GM12801 (cell line): ENCODE results near the gene RASSF10.

ENCODE experiments used
- CTCF ChIP-seq: IDR thresholded peaks from one replicate; pipeline ENCODE4 v1.5.1; 2011; ENCODE audit warnings: control low read depth; ENCODE audit not compliant: insufficient read length; ENCODE audit errors: extremely low read depth

RASSF10 gene

GRCh38 chr11:13038366-13038765 is 29.2 kb downstream of the RASSF10 start:
- no peak for TF ChIP-seq CTCF

DNA sequence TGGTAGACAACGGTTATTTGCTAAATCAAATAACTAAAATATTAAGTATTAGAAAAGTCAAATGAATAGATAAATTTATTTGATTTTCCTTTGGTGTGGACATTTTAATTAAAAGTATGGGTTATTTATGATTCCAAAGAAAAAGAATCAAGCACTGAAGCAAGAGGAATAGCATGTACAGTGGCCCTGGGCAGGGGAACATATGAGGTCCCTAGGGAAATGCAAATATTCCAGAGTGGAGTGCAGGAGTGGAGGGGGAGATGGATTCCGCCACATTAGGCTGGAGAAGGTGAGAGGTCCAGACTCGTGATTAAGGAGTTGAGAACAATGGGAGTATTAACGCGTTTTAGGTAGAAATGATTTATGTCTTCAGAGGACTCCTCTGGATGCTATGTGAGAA is 30.0 kb downstream of the RASSF10 start:
- no peak for TF ChIP-seq CTCF

- TF ChIP-seq CTCF: no peak
These were observed 31.9 kb downstream of the RASSF10 start for GRCh38 chr11:13040969-13041561.

- no peak for TF ChIP-seq CTCF
These were observed 33.8 kb downstream of the RASSF10 start for GRCh38 chr11:13042873-13043342.

GRCh38 chr11:13043912-13044628 is 35.0 kb downstream of the RASSF10 start:
- no peak for TF ChIP-seq CTCF

- no peak for TF ChIP-seq CTCF
These were observed 36.6 kb downstream of the RASSF10 start for GRCh38 chr11:13045734-13046133.

- TF ChIP-seq CTCF: no peak
These were observed 37.8 kb downstream of the RASSF10 start for GRCh38 chr11:13046637-13047570.
